ENCODE data around the gene BORCS5.

- no peak for TF ChIP-seq POLR2AphosphoS5 (IDR thresholded peaks at IDR 0.05; ENCODE audit: borderline replicate concordance, low read depth, low read length)
- no peak for TF ChIP-seq EZH2 (IDR thresholded peaks at IDR 0.05)
Observed at GRCh38 chr12:12415886-12416285, 59.0 kb downstream of the BORCS5 start.

All from SK-N-MC (cell line).